ENCODE data around the gene SCRN2. TPM values are rescaled to one million over a fixed set of nuclear protein-coding genes. Genes with fewer than 3 reads are reported as not detected.
A peak's percentile ranks its signal among the peaks of the same experiment; 100 is the strongest.

Gene SCRN2
- total and polyA plus RNA-seq, 2 of the 13 experiments (the other 11 are each of a cell fraction or from before 2014, with no cell fraction given): 21.7 to 29.5 TPM

DNA sequence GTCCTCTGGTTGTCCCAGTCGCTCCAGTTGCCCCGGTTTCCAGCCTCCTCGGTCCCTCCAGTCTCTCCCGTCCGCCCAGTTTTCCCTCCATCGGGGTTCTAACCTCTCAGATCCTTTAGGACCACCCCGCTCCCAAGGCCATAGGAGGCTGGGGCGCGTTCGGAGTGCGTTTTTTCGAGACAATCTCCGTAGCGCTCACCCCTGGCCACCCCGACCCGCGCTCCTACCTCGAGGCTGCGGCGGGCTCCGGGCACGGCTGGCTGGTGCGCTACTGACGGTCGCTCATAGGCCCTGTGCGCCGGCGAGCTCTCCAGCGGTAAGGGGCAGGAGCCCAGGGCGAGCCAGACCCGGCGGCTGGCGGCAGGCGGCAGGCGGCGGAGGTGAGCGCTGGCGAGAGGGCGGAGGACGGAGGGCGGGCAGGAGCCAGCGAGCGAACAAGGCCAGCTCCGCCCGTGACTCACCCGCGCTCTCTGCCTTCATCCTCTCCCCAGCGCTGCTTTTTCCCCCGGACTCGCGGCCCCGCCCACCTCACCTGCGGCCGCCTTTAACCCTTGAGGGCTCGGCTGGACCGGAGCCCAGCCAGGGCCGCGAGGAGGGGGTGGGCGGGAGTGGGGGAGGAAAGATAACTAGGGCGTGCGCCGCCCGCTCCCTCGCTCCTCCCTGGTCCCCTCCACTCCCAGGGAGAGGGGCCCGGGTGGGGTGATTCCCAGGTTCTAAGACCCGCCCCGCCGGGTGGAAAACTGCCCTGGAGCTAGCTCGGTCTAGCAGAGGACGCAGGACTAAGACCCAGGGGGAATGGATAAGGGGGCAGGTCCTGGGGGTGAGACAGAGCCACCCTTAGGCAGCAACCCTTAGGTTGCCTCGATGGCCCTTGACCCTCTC, 9.9 kb upstream of the SCRN2 start, which contains the start of gene SP6 (continued):
- no peak for TF ChIP-seq NFIC (IDR thresholded peaks at IDR 0.05; ENCODE audit: low read length)
- TF ChIP-seq ZNF563 (CRISPR knock-in tag; IDR thresholded peaks at IDR 0.05): peak; percentile 71; the same call in 1 of the 2 replicates
- TF ChIP-seq, protein P1, sequence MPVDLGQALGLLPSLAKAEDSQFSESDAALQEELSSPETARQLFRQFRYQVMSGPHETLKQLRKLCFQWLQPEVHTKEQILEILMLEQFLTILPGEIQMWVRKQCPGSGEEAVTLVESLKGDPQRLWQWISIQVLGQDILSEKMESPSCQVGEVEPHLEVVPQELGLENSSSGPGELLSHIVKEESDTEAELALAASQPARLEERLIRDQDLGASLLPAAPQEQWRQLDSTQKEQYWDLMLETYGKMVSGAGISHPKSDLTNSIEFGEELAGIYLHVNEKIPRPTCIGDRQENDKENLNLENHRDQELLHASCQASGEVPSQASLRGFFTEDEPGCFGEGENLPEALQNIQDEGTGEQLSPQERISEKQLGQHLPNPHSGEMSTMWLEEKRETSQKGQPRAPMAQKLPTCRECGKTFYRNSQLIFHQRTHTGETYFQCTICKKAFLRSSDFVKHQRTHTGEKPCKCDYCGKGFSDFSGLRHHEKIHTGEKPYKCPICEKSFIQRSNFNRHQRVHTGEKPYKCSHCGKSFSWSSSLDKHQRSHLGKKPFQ (CRISPR knock-in tag; IDR thresholded peaks at IDR 0.05; ENCODE audit: insufficient replicate concordance): no peak
- TF ChIP-seq ETV5 (CRISPR knock-in tag; IDR thresholded peaks at IDR 0.05; ENCODE audit: borderline replicate concordance): peak; percentile 50; the same call in 1 of the 2 replicates
- TF ChIP-seq, protein P2, sequence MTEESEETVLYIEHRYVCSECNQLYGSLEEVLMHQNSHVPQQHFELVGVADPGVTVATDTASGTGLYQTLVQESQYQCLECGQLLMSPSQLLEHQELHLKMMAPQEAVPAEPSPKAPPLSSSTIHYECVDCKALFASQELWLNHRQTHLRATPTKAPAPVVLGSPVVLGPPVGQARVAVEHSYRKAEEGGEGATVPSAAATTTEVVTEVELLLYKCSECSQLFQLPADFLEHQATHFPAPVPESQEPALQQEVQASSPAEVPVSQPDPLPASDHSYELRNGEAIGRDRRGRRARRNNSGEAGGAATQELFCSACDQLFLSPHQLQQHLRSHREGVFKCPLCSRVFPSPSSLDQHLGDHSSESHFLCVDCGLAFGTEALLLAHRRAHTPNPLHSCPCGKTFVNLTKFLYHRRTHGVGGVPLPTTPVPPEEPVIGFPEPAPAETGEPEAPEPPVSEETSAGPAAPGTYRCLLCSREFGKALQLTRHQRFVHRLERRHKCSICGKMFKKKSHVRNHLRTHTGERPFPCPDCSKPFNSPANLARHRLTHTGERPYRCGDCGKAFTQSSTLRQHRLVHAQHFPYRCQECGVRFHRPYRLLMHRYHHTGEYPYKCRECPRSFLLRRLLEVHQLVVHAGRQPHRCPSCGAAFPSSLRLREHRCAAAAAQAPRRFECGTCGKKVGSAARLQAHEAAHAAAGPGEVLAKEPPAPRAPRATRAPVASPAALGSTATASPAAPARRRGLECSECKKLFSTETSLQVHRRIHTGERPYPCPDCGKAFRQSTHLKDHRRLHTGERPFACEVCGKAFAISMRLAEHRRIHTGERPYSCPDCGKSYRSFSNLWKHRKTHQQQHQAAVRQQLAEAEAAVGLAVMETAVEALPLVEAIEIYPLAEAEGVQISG (CRISPR knock-in tag; IDR thresholded peaks at IDR 0.05): peak; percentile 75
- TF ChIP-seq, protein P3, sequence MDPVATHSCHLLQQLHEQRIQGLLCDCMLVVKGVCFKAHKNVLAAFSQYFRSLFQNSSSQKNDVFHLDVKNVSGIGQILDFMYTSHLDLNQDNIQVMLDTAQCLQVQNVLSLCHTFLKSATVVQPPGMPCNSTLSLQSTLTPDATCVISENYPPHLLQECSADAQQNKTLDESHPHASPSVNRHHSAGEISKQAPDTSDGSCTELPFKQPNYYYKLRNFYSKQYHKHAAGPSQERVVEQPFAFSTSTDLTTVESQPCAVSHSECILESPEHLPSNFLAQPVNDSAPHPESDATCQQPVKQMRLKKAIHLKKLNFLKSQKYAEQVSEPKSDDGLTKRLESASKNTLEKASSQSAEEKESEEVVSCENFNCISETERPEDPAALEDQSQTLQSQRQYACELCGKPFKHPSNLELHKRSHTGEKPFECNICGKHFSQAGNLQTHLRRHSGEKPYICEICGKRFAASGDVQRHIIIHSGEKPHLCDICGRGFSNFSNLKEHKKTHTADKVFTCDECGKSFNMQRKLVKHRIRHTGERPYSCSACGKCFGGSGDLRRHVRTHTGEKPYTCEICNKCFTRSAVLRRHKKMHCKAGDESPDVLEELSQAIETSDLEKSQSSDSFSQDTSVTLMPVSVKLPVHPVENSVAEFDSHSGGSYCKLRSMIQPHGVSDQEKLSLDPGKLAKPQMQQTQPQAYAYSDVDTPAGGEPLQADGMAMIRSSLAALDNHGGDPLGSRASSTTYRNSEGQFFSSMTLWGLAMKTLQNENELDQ (CRISPR knock-in tag; IDR thresholded peaks at IDR 0.05; ENCODE audit: borderline replicate concordance): no peak
- TF ChIP-seq ZNF230 (CRISPR knock-in tag; IDR thresholded peaks at IDR 0.05): peak; percentile 51; the same call in 1 of the 2 replicates
- no peak for TF ChIP-seq DNMT3B (CRISPR knock-in tag; conservative IDR thresholded peaks at IDR 0.05)
- peak; percentile 62; the same call in 1 of the 2 replicates for TF ChIP-seq ARID2 (CRISPR knock-in tag; IDR thresholded peaks at IDR 0.05; ENCODE audit: borderline replicate concordance)
- TF ChIP-seq, protein P4, sequence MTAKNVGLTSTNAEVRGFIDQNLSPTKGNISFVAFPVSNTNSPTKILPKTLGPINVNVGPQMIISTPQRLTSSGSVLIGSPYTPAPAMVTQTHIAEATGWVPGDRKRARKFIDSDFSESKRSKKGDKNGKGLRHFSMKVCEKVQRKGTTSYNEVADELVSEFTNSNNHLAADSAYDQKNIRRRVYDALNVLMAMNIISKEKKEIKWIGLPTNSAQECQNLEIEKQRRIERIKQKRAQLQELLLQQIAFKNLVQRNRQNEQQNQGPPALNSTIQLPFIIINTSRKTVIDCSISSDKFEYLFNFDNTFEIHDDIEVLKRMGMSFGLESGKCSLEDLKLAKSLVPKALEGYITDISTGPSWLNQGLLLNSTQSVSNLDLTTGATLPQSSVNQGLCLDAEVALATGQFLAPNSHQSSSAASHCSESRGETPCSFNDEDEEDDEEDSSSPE (CRISPR knock-in tag; IDR thresholded peaks at IDR 0.05): peak; percentile 77
- TF ChIP-seq GATAD2A (CRISPR knock-in tag; IDR thresholded peaks at IDR 0.05): no peak
- TF ChIP-seq SIN3B (IDR thresholded peaks at IDR 0.05; ENCODE audit: low read length): no peak
- peak; percentile 57; the same call in 1 of the 2 replicates for TF ChIP-seq RFXAP (CRISPR knock-in tag; IDR thresholded peaks at IDR 0.05; ENCODE audit: borderline replicate concordance)
- TF ChIP-seq, protein P5, sequence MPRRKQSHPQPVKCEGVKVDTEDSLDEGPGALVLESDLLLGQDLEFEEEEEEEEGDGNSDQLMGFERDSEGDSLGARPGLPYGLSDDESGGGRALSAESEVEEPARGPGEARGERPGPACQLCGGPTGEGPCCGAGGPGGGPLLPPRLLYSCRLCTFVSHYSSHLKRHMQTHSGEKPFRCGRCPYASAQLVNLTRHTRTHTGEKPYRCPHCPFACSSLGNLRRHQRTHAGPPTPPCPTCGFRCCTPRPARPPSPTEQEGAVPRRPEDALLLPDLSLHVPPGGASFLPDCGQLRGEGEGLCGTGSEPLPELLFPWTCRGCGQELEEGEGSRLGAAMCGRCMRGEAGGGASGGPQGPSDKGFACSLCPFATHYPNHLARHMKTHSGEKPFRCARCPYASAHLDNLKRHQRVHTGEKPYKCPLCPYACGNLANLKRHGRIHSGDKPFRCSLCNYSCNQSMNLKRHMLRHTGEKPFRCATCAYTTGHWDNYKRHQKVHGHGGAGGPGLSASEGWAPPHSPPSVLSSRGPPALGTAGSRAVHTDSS (CRISPR knock-in tag; conservative IDR thresholded peaks at IDR 0.05): no peak
- TF ChIP-seq ZNF451 (CRISPR knock-in tag; IDR thresholded peaks at IDR 0.05): peak; percentile 78; the same call in 1 of the 2 replicates
- no peak for TF ChIP-seq ZNF570 (CRISPR knock-in tag; IDR thresholded peaks at IDR 0.05; ENCODE audit: borderline replicate concordance)
- no peak; the same call in 1 of the 2 replicates for TF ChIP-seq CBX5 (CRISPR knock-in tag; IDR thresholded peaks at IDR 0.05; ENCODE audit: borderline replicate concordance)

Measured in HepG2 (cell line).